GM12864 (cell line): ENCODE results near the gene UGT1A4.

Experiments
- DNase-seq: peaks from one replicate; pipeline ENCODE4 v3.0.0-alpha.2; 2011; ENCODE audit warnings: low read depth
- H3K4me3 ChIP-seq: 2 replicates; pipeline ENCODE4 v1.5.1; 2011; ENCODE audit warnings: mild to moderate bottlenecking, low read depth, low read length, control low read depth
- CTCF ChIP-seq: IDR thresholded peaks from 2 replicates; pipeline ENCODE4 v1.5.1; 2011; ENCODE audit warnings: low read depth, mild to moderate bottlenecking, moderate library complexity, low read length, control low read depth, inconsistent platforms; ENCODE audit errors: missing control alignments

UGT1A4 gene

GRCh38 chr2:233718552-233718951, at the start of gene UGT1A4:
UGT1A4 (plus strand) TSS chr2:233718736; CDS start chr2:233718821, 85 bp downstream.
- DNase-seq = no peak
- no peak within 1 kb of the TSS for H3K4me3 ChIP-seq
- TF ChIP-seq CTCF = no peak

GRCh38 chr2:233671290-233672161, 47.0 kb upstream of the UGT1A4 start, which contains the start of gene UGT1A9:
UGT1A9 (plus strand) TSS chr2:233671898; CDS start chr2:233671935, 37 bp downstream.
- no peak for TF ChIP-seq CTCF
- DNase-seq = no peak
- no peak within 1 kb of the TSS for H3K4me3 ChIP-seq

- DNase-seq = no peak
- no peak overlapping the region for H3K4me3 ChIP-seq
- no peak for TF ChIP-seq CTCF
Observed at GRCh38 chr2:233672886-233673285, 45.6 kb upstream of the UGT1A4 start.

- no peak for TF ChIP-seq CTCF
- H3K4me3 ChIP-seq = no peak overlapping the region
- DNase-seq = no peak
Observed at GRCh38 chr2:233673896-233674295, 44.6 kb upstream of the UGT1A4 start.

- no peak for TF ChIP-seq CTCF
- H3K4me3 ChIP-seq = no peak overlapping the region
- no peak for DNase-seq
Observed at GRCh38 chr2:233674314-233674713, 44.2 kb upstream of the UGT1A4 start.

GRCh38 chr2:233674995-233675394, 43.5 kb upstream of the UGT1A4 start:
- DNase-seq = no peak
- no peak for TF ChIP-seq CTCF
- no peak overlapping the region for H3K4me3 ChIP-seq

- DNase-seq = no peak
- no peak for TF ChIP-seq CTCF
- H3K4me3 ChIP-seq = no peak overlapping the region
Observed at GRCh38 chr2:233676046-233676445, 42.5 kb upstream of the UGT1A4 start.
